Stimulated activated CD4-positive, alpha-beta T cell treated with anti-CD3 and anti-CD28 coated beads, Interleukin-15, amount 100 ng/mL, for 48 hours (primary cell): ENCODE data around the gene DHRS9.
"Not testable (repeated sequence)": the region's sequence is repeated elsewhere in the genome, so short reads cannot be mapped to it uniquely, and the experiment has no call there.

Experiments used
- DNase-seq, 2 donors: peaks; one replicate each; pipeline ENCODE4 v3.0.0-alpha.2; 2020; ENCODE audit warnings: low read depth in 2 of 2

DHRS9 gene

DNA sequence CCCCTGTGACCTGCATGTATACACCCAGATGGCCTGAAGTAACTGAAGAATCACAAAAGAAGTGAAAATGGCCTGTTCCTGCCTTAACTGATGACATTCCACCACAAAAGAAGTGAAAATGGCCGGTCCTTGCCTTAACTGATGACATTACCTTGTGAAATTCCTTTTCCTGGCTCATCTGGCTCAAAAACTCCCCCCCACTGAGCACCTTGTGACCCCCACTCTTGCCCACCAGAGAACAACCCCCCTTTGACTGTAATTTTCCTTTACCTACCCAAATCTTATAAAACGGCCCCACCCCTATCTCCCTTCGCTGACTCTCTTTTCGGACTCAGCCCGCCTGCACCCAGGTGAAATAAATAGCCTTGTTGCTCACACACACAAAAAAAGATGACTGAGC, 67.1 kb downstream of the DHRS9 start:
- not testable (repeated sequence) for DNase-seq

- no peak for DNase-seq
Observed at GRCh38 chr2:169136885-169137534, 67.6 kb downstream of the DHRS9 start.

GRCh38 chr2:169137924-169138323, 68.6 kb downstream of the DHRS9 start:
- no peak for DNase-seq

DNA sequence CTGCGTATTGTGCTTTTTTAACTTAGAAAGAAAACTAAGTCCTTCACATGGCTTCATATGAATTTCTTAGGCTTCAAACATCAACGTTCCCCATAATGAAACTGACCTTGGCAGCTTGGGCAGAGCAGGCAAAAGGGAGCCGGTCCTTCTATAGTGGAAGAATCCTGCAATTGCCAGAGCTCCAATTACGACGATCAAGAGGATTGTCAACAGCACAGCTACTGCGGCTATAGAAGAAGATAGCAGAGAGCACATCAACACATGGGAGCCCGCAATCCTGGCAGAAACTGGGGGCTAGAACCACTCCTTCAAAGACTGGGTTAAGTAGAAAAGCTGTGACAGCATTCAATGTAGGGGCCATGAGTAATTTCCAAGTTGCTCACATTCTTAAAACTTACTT, 69.8 kb downstream of the DHRS9 start:
- no peak for DNase-seq

GRCh38 chr2:169139993-169140767, 70.8 kb downstream of the DHRS9 start:
- DNase-seq: no peak

DNA sequence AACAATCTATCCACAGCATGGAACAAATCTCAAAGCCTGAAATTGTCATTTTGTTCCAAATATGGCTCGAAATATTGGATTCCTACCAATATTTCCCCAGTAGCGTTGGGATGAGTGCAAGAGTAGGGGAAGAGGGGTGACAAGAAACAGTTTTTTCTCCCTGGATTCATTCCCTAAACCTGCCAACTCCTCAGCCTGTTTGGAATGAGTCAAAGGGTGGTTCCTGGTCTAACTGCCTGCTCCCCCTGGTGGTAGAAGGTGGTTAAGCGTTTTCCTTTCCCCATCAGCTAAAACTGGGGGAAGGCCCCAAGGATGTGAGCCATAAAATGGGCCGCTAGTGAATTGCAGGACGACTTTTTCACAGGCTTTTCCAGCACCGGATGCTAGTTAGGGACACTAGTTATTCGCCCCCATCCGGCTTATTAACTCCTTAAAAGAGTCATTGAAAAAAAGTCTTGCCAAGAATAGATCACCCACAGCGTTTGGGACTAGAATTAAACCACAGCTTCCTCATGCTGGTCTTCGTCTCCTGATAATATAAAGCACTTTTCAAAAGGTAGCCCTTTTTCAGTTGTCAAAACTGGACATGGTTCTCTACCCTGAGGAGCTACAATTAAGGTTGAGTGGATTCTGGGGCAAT, 72.5 kb downstream of the DHRS9 start:
- DNase-seq: peak; percentile 28 to 65

DNA sequence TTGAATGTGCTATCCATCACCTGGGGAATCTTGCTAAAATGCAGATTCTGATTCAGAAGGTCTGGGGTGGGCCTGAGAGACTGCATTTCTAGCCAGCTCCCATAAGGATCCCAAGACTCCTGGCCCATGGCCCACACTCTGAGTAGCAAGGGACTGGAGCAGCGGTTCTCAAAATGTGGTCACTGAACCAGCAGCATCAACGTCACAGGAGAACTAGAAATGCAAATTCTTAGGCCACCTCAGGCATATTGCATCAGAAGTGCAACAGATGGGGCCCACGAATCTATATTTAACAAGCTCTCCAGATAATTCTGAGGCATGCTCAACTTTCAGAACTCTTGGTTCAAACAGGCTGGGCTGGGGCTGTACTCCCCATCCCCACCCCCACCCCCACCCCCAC, 74.6 kb downstream of the DHRS9 start:
- no peak for DNase-seq
